ENCODE results near the gene IL1RAPL1.

Gene IL1RAPL1

DNA sequence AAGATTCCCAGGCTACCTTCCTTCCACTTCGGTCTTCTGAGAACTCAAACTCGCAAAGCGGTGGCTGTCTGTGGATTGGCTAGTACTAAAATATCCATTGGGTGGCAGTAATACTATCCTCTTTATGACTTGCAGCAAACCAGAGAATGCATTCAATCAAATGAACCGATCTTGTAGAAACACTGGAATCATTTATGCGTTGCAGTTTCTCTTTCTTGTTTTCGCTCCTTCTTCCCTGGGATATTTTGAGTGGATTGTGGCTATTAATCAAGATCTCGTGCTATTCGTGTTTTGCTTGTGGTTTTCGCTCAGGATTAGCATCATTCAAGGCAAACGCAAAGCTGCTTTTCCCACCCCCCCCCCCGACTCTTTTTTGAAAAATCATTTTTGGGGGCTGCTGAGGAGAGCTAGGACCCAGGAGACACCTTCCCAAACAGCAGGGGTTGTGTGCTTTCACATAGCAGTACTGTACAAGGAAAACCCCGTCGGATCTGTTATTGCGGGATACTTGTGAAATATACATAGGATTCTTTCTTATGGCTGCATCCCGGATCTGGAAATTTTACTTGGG is at the start of gene IL1RAPL1:
TSS of gene IL1RAPL1 (plus strand) at position 466 of the 571 bp plus-strand sequence.
- Mint-ChIP-seq H3K4me1 (ENCODE audit: low read depth) (no peaks in the 10 kb centered on the region), H3K9me3 (ENCODE audit: low read depth) (no peaks in the 10 kb centered on the region), H3K27ac (no peak within 1 kb of the TSS), H3K27me3 (no peaks in the 10 kb centered on the region), H3K36me3 (no peaks in the 10 kb centered on the region), H3K4me3 (no peak within 1 kb of the TSS)

GRCh38 chrX:28542791-28543190 is 44.5 kb upstream of the IL1RAPL1 start:
- Mint-ChIP-seq H3K4me3 (no peak overlapping the region), H3K27me3 (no peaks in the 10 kb centered on the region), H3K9me3 (ENCODE audit: low read depth) (no peaks in the 10 kb centered on the region), H3K36me3 (no peaks in the 10 kb centered on the region), H3K27ac (no peak overlapping the region), H3K4me1 (ENCODE audit: low read depth) (no peaks in the 10 kb centered on the region)

- no peaks in the 10 kb centered on the region for H3K27me3 Mint-ChIP-seq
- H3K9me3 Mint-ChIP-seq (ENCODE audit: low read depth) = no peaks in the 10 kb centered on the region
- H3K4me1 Mint-ChIP-seq (ENCODE audit: low read depth) = no peaks in the 10 kb centered on the region
- no peak overlapping the region for H3K27ac Mint-ChIP-seq
- no peaks in the 10 kb centered on the region for H3K36me3 Mint-ChIP-seq
- no peak overlapping the region for H3K4me3 Mint-ChIP-seq
Measured at GRCh38 chrX:28549838-28550237, 37.4 kb upstream of the IL1RAPL1 start.

DNA sequence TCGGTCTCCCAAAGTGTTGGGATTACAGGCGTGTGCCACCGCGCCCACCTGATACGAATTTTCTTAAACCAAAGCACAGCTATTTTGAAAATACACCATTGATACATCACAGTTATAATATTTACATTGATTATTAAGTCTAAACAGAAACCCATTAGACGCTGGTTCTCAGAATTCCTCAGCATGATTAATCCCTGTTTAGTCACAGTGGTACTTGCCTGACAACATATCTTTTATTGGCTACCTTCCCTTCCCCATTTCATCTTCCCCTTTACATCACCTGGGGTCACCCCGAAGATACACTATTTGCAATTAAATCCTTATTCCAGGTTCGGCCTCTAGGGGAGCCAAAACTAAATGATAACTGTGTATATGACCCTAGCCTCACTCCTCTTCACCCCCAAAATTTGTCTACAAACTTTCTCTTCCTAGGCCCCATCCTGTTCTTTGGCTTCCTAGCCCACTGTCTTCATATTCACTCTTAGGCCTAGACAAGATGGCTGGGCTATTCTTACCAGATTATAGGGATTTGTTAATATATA is 36.8 kb upstream of the IL1RAPL1 start:
- H3K9me3 Mint-ChIP-seq (ENCODE audit: low read depth) = peaks cover under 1% of the 10 kb centered on the region
- no peak overlapping the region for H3K27ac Mint-ChIP-seq
- no peaks in the 10 kb centered on the region for H3K27me3 Mint-ChIP-seq
- no peak overlapping the region for H3K4me3 Mint-ChIP-seq
- no peaks in the 10 kb centered on the region for H3K36me3 Mint-ChIP-seq
- no peaks in the 10 kb centered on the region for H3K4me1 Mint-ChIP-seq (ENCODE audit: low read depth)

DNA sequence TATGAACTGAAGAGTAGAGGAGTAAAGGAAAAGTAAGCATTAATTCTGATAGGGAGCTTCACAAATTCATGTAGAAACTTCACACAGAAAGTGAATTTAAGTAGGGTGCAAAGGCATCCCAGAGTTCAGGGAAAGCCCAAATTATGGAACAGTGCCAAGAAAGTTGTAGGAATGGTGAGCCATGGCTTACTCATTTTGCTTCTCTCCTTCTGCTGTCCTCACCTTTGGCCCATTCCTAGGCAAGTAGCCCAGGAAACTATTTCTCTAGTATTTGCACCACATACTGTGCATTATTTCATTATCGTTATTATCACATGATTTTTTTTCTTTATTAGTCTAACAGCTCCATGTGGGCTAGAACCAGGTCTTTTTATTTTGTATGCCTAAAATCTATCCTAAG is 34.9 kb upstream of the IL1RAPL1 start:
- Mint-ChIP-seq H3K36me3 (no peaks in the 10 kb centered on the region), H3K27me3 (no peaks in the 10 kb centered on the region), H3K4me1 (ENCODE audit: low read depth) (no peaks in the 10 kb centered on the region), H3K27ac (no peak overlapping the region), H3K4me3 (no peak overlapping the region), H3K9me3 (ENCODE audit: low read depth) (peaks cover 3% of the 10 kb centered on the region)

- Mint-ChIP-seq H3K27me3 (no peaks in the 10 kb centered on the region), H3K4me3 (no peak overlapping the region), H3K36me3 (no peaks in the 10 kb centered on the region), H3K27ac (no peak overlapping the region), H3K4me1 (ENCODE audit: low read depth) (no peaks in the 10 kb centered on the region), H3K9me3 (ENCODE audit: low read depth) (peaks cover 3% of the 10 kb centered on the region)
Measured at GRCh38 chrX:28552882-28553829, 34.1 kb upstream of the IL1RAPL1 start.

DNA sequence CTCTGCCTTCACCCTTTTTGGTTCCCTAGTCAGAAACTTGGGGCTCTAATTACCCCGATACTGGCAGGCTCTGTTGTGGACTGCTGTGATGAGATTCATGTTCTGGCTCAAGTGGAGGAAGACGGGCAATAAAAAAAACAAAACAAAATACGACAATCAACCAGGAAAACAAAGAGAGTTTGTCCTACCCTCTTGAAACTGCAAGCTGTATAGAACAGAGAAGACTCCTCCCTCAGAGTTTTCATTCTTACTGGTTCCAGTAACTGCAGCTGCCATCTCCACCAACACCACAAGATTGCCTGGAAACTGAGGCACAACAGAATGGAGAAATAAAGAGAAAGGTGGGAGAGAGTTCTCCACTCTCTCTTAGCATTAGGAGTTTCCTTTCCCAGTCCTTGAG is 11.1 kb upstream of the IL1RAPL1 start:
- H3K27ac Mint-ChIP-seq = no peak overlapping the region
- H3K9me3 Mint-ChIP-seq (ENCODE audit: low read depth) = no peaks in the 10 kb centered on the region
- H3K27me3 Mint-ChIP-seq = no peaks in the 10 kb centered on the region
- no peak overlapping the region for H3K4me3 Mint-ChIP-seq
- no peaks in the 10 kb centered on the region for H3K4me1 Mint-ChIP-seq (ENCODE audit: low read depth)
- H3K36me3 Mint-ChIP-seq = no peaks in the 10 kb centered on the region

DNA sequence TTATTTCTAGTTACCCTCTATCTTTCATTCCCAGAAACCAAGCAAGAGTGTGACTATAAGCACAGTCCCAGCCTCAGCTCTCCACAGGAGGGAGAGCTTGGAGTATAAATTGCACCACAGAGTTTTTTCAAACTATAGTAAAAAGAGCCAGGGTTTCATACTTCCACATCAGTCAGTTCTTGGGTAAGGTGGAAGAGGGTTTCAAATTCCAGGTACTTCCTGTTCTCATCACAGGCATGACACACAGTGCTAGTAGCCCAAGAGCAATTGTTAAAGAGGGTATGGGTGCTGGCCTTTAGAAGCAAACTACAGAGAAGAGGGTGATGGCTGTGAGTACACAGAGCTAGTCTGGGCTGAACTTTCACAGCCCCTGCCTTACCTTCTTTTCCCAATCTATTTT is 5.7 kb upstream of the IL1RAPL1 start:
- no peak overlapping the region for H3K4me3 Mint-ChIP-seq

DNA sequence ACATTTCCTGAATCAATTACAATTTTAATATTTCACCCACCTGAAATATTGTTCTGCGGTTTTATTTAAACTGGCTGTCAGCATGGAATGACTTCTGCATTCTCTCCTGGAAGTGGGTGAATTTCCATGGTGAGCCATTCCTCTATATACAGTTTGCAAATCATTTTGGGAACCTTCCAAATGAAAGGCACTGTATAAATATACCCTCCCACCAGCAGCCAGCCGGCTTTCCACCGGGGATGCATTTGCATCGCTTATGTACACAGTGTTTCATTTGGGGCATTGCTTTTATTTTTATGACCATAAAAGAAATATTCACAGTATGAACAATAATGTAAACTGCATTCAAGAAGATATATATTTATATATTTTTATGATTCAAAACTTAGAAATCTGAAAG is 4.7 kb upstream of the IL1RAPL1 start:
- Mint-ChIP-seq H3K27ac (no peak overlapping the region), H3K36me3 (no peaks in the 10 kb centered on the region), H3K4me1 (ENCODE audit: low read depth) (no peaks in the 10 kb centered on the region), H3K4me3 (no peak overlapping the region), H3K9me3 (ENCODE audit: low read depth) (no peaks in the 10 kb centered on the region), H3K27me3 (no peaks in the 10 kb centered on the region)

More for the DNA sequence above, 5.7 kb upstream of the IL1RAPL1 start:
- no peaks in the 10 kb centered on the region for H3K9me3 Mint-ChIP-seq (ENCODE audit: low read depth)
- no peaks in the 10 kb centered on the region for H3K36me3 Mint-ChIP-seq
- H3K27ac Mint-ChIP-seq = no peak overlapping the region
- H3K4me1 Mint-ChIP-seq (ENCODE audit: low read depth) = no peaks in the 10 kb centered on the region
- H3K27me3 Mint-ChIP-seq = no peaks in the 10 kb centered on the region

DNA sequence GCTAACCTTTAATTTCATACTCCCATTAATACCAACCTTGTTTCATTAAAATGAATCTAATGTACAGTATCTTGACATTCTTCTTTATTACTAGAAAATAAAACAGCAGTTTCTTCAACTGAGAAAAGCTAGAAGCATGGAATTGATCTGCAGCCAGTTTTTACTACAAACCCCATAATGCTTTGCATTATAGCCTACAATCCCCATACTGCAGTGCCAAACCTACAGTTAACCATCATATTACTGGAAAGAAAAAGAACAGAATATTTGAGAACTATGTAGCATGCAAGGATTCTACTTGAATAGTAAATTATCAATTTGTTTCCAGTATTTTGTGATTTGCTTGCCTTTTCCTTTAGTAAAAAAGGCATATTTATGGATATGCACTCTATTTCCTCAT is 3.2 kb upstream of the IL1RAPL1 start:
- H3K4me1 Mint-ChIP-seq (ENCODE audit: low read depth) = no peaks in the 10 kb centered on the region
- no peaks in the 10 kb centered on the region for H3K36me3 Mint-ChIP-seq
- no peak overlapping the region for H3K4me3 Mint-ChIP-seq
- no peaks in the 10 kb centered on the region for H3K27me3 Mint-ChIP-seq
- H3K9me3 Mint-ChIP-seq (ENCODE audit: low read depth) = no peaks in the 10 kb centered on the region
- no peak overlapping the region for H3K27ac Mint-ChIP-seq

DNA sequence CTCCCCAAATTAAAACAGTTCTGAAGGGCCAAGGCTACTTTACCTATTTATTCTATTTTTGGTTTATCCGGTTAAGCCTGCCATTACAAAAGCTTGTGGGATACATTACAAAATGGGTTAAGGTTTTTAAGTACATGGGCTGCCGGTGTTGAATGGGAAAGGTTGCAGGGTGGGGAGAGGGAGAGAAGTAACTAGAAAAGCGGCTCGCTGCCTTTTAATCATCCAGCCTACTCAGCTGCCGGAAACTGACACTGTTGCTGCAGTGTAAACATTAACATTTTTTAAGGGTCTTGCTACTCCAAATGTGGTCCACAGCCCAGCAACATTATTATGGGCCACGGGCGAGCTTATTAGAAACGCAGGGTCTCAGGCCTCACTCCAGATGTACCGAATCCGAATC is 1.5 kb upstream of the IL1RAPL1 start:
- Mint-ChIP-seq H3K4me3 (no peak overlapping the region), H3K36me3 (no peaks in the 10 kb centered on the region), H3K27ac (no peak overlapping the region), H3K9me3 (ENCODE audit: low read depth) (no peaks in the 10 kb centered on the region), H3K4me1 (ENCODE audit: low read depth) (no peaks in the 10 kb centered on the region), H3K27me3 (no peaks in the 10 kb centered on the region)

- no peaks in the 10 kb centered on the region for H3K9me3 Mint-ChIP-seq (ENCODE audit: low read depth)
- H3K27me3 Mint-ChIP-seq = no peaks in the 10 kb centered on the region
- no peak overlapping the region for H3K27ac Mint-ChIP-seq
- no peaks in the 10 kb centered on the region for H3K4me1 Mint-ChIP-seq (ENCODE audit: low read depth)
- H3K4me3 Mint-ChIP-seq = no peak overlapping the region
- H3K36me3 Mint-ChIP-seq = no peaks in the 10 kb centered on the region
Measured at GRCh38 chrX:28586286-28586685, 960 bp upstream of the IL1RAPL1 start.

DNA sequence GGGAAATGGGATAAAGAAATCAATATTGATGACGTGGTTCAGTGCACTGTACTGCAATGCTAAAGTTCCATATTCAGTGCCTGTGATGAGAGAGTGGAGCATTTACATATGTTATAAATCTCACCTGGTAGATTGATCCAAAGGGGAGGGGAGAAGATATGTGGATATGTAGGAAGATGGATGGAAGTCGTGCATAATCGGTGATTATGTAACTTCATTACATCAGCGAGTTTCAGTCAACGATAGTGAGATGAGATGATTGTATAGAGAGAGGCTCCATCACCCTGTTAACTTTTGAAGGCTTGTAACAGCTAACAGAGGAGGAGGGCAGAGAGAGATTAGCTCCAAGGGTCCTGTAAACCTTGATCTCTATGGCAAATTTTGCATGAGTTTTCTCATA is 1.8 kb downstream of the IL1RAPL1 start:
- no peaks in the 10 kb centered on the region for H3K27me3 Mint-ChIP-seq
- no peak overlapping the region for H3K4me3 Mint-ChIP-seq
- H3K9me3 Mint-ChIP-seq (ENCODE audit: low read depth) = no peaks in the 10 kb centered on the region
- H3K4me1 Mint-ChIP-seq (ENCODE audit: low read depth) = no peaks in the 10 kb centered on the region
- H3K36me3 Mint-ChIP-seq = no peaks in the 10 kb centered on the region
- no peak overlapping the region for H3K27ac Mint-ChIP-seq

DNA sequence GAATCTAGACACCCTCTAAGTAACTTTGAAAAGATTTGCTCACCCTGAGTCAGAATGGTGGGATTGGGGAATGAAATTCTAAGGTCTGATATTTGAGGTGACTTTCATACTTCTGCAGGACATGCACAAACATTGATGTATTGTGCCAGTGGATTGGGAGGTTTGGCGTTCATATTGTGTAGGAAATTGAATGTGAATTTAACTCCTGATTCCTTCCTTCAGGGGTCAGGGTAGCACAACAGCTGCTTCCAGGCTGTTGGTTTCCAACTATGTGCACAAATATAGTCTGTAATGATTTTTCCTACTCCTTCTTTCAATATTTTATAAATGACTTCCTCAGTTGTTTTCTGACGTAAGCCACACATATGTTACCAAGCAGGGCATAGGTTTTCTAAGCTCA is 3.1 kb downstream of the IL1RAPL1 start:
- Mint-ChIP-seq H3K4me3 (no peak overlapping the region), H3K36me3 (no peaks in the 10 kb centered on the region), H3K9me3 (ENCODE audit: low read depth) (no peaks in the 10 kb centered on the region), H3K4me1 (ENCODE audit: low read depth) (no peaks in the 10 kb centered on the region), H3K27me3 (no peaks in the 10 kb centered on the region), H3K27ac (no peak overlapping the region)

- Mint-ChIP-seq H3K4me3 (no peak overlapping the region), H3K9me3 (ENCODE audit: low read depth) (no peaks in the 10 kb centered on the region), H3K36me3 (no peaks in the 10 kb centered on the region), H3K4me1 (ENCODE audit: low read depth) (no peaks in the 10 kb centered on the region), H3K27ac (no peak overlapping the region), H3K27me3 (no peaks in the 10 kb centered on the region)
Measured at GRCh38 chrX:28591542-28591941, 4.3 kb downstream of the IL1RAPL1 start.
